HG02852 (cell line): ENCODE measurements around the gene CLN5.
"Not testable (repeated sequence)": the region's sequence is repeated elsewhere in the genome, so short reads cannot be mapped to it uniquely, and the experiment has no call there.

Source experiments
- ATAC-seq: cut with Tn5 transposase; IDR thresholded peaks from one replicate; pipeline ENCODE4 v1.9.1; 2021; ENCODE audit warnings: mild to moderate bottlenecking, moderate library complexity; ENCODE audit not compliant: unreplicated experiment

The CLN5 gene

DNA sequence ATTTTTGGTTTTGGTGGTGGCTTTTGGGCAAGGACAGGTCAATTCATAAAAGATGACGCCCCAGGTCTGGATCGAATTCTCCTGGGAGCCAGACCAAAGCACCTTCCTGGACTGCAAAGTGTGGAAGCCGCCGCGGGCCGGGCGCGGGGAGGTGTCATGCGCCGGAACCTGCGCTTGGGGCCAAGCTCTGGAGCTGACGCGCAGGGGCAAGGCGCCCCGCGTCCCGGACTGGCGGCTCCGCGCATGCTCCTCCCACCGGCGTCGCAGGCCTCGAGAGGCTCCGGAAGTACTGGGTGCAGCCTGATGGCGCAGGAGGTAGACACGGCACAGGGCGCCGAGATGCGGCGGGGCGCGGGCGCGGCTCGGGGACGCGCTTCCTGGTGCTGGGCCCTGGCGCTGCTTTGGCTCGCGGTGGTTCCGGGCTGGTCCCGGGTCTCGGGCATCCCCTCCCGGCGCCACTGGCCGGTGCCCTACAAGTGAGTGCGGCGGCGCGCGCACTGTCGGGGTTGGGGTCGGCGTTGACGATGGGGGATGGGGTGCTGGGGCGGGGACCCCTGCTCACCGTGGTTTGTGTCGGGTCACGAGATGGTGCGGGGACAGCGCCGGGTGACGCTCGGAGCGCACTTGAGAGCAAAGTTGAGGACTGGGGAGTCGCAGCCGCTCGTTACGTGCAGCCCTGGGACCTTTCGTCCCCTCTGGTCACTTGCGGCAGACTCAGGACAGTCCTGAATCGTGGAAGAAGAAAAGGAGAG is at the start of gene CLN5:
Gene CLN5, plus strand, starts transcription at position 286 of the 752 bp plus-strand sequence. Its CDS starts 18 bp downstream, at position 304.
- ATAC-seq = peak; percentile 93

DNA sequence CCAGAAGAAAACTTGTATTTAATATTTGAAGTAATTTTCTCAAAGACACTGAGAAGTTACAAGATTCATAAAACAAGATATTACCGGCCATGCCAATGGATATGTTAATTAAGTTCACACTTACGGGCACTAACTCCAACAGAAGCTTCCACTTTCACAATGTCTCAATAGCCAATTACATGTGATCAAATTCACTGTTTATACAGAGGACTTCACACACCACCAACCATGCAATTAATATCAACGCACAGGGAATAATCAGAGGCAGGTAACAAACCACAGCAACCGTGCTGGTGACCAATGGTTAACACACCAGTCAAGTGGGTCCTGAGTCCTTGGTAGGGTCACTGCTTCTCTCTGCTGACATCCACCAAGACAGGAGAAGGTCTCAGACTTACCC is 49.5 kb upstream of the CLN5 start:
- ATAC-seq = no peak

DNA sequence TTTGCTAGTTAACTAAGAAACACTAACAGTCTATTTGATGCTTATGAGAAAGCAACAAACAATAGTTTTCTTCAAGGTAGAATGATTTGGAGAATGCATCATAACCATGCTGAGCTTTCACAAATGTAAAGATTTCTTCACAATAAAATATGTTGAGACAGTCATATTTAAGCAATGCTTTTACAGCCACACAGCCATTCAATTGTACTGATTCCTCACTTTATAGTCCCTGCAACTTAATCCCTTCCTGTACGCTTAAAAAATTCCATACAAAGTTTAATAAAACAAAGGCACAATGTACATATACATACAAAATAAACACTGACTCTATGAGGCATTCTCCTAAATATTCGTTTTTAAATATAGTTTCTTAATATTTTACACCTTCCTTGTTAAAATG is 48.2 kb upstream of the CLN5 start:
- ATAC-seq = no peak

DNA sequence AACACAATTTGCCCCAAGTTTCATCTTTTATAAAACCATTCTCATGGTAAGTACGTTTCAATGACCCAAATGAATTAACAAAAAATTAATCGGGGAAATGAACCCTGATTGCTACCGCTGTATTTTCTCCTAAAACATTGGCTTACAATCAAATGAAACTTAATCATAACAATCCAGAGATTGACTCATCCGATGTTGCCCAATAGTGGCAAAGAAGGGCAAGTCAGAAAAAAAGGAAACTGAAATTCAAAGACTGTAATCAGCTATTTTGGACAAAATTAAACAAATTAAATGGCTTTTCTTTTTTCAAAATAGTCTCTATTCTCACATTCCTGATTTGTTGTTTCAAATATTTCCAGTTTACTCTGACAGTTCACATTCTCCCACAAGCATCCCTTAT is 47.4 kb upstream of the CLN5 start:
- no peak for ATAC-seq

DNA sequence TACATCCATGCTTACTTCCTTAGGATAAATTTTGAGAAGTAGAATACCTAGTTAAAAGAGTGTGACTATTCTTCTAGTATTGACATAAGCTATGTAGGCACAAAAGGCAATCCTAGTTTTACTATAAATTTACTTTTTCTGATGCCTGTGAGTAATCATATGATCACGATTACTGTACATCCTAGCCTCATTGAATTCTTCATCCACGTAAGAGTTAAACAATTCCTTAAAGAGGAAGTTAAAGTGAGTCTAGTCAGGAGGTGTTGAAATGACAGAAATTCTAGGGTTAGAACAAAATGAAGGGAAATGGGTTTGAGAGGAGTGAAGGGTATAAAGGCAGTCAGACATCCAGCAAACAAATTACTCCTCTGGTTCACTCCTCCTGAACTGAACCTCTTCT is 43.7 kb upstream of the CLN5 start, which contains the start of gene ACOD1:
Gene ACOD1, plus strand, starts transcription at position 363 of the 400 bp plus-strand sequence. CDS start 48 bp downstream, outside the sequence.
- ATAC-seq = no peak

DNA sequence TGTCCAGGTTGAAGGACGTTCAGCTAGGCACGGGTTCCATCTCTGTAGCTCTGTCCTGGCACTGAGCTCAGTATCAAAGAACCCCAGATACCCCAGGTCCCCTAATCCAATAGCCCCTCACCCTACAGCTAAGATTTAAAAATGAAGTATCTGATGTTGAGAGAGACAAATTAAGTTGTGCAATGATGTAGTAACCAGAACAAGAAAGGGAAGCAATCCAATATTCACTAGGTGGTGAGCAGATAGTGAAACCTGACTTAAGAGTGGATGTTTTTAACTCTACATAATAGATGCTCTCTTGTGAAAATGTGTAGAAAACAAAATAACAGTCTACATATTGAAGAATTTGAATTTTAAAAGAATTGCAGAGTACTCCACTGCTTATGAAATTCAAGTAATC is 41.8 kb upstream of the CLN5 start:
- no peak for ATAC-seq

DNA sequence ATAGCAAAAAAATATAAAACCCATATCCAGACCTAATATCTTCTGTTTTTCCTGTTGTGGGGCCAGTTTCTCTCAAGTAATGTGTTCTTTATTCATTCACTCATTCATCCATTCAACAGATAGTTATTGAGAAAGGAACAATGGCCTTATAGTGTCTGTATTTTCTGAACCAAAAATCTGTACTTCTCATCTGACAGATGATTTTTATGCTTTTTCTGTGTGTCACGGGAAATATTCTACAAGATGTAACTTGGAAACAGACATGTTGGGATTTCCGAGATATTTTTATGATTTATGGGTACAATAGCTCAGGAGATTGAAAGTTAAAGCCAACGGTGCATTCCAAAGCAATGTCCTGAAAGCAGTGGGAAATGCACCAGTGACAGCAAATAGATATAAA is 37.9 kb upstream of the CLN5 start:
- ATAC-seq = no peak

DNA sequence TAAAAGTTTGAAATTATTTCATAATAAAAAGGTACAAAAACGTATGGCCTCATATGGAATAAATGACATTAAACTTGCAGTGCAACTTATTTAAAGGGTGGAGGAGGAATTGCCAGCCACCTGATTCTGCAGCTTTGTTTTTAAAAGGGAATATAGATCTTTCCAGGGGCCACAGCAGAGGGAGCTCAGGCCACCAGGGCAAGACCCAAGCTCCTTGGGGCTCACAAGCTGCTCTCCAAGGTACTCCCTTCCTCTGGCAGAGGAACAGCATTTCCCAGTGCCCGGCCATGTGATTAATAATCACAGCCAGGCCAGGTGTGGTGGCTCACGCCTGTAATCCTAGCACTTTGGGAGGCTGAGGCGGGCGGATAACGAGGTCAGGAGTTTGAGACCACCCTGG is 37.3 kb upstream of the CLN5 start:
- no peak for ATAC-seq

DNA sequence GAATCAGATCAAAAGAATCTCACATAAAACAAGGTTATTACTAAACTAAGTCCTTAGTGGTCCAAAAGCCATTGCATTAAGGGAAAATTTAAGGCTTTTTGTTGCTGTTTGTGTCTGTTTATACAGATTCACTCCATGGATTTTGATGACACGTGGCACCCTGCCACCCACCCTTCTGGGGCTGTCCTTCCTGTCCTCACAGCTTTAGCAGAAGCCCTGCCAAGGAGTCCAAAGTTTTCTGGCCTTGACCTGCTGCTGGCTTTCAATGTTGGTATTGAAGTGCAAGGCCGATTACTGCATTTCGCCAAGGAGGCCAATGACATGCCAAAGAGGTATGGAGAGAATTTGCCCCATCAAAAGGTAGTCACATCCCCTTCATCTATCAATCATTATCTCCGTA is 36.7 kb upstream of the CLN5 start:
- ATAC-seq = no peak

DNA sequence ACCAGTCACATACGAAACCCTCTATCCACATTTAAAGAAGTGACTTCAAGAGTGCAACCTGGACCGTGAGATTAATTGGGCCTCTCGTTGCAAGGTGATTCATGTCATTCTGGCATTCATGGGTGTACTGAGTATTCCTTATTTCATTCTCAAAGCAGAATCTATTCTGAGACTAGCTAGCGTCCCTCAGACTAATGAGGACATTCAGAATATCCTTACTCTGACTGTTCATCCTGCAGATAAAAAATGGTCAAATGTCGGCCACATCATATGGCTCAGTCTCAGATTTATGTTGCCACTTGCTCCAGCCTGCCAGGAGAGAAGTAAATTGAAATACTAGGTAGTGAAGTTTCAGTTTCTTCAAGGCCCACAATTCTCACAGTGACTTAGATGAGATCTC is 36.2 kb upstream of the CLN5 start:
- no peak for ATAC-seq

DNA sequence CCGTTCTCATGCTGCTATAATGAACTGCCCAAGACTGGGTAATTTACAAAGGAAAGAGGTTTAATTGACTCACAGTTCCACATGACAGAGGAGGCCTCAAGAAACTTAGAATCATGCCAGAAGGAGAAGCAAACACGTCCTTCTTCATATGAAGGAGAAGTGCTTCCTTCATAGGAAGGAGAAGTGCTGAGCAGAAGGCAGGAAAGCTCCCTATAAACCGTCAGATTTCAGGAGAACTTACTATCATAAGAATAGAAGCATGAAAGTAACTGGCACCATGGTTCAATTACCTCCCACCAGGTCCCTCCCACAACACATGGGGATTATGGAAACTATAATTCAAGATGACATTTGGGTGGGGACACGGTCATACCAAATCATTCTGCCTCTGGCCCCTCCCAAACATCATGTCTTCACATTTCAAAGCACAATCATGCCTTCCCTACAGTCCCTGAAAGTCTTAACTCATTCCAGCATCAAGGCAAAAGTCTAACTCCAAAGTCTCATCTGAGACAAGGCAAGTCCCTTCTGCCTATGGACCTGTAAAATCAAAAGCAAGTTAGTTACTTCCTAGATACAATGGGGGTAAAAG is 32.9 kb upstream of the CLN5 start:
- no peak for ATAC-seq

DNA sequence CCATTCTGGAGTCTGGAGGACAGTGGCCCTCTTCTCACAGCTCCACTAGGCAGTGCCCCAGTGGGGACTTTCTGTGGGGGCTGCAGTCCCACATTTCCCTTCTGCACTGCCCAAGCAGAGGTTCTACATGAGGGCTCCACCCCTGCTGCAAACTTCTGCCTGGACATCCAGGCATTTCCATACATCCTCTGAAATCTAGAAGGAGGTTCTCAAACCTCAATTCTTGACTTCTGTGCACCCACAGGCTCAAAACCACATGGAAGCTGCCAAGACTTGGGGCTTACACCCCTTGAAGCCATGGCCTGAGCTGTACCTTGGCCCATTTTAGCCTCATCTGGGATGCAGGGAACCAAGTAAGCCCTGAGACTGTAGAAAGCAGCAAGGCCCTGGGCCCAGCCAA is 32.1 kb upstream of the CLN5 start:
- not testable (repeated sequence) for ATAC-seq

DNA sequence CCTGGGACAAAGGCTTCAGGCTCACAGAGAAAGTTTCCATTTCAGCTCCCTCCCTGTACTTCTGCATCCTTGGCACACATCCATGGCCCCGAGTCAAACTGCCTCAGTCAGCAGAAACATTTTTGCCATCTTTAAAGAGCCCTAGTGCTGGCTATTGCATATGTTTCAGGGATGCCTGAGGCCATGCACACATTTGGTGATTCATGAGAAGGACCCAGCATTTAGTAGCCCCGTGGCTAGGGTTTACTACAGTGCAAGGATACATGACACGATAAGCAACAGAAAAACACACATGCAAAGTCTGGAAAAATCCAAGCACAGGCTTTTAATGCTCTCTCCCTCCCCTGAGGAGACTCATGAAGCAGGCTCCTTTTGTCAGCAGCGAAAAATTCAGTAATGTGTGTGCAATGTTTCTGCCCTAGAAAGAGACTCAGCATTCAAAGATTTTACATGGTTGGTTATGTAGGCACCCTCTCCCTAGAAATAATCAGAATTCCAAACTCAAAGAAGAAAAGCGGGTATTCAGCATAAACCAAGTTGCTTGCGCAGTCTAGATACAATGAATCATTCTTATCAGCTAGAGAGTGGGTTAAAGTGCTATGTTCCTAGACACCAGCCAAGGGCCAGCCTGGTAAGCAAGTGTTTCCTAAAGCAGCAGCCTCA is 26.0 kb upstream of the CLN5 start:
- ATAC-seq = no peak

DNA sequence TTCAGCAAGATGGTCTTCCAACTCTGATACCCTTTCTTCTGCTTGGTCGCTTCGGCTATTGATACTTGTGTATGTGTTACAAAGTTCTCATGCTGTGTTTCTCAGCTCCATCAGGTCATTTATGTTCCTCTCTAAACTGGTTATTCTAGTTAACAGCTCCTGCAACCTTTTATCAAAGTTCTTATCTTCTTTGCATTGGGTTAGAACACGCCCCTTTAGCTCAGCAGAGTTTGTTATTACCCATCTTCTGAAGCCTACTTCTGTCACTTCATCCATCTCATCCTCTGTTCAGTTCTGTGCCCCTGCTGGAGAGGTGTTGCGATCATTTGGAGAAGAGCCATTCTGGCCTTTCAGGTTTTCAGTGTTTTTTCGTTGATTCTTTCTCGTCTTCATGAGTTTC is 24.9 kb upstream of the CLN5 start:
- ATAC-seq = no peak

DNA sequence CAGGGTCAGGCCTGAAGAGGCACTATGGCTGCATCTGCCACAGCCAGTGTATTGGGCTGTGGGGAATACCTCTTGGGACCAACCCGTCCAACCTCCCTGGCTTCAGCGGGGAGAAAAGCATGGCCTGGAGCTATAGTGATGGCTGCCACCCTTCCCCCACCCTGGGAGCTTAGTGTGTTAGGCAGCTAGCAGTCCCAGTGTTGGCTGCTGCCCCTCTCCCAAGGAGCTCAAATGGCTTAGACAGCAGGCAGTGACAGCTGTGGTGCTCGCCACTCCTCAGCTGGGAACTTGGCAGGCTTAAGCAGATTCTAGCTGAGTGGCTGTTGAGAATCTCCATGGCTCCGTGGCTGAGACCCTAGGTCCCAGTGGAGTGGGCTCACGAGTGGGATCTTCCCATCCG is 23.8 kb upstream of the CLN5 start:
- ATAC-seq = no peak

DNA sequence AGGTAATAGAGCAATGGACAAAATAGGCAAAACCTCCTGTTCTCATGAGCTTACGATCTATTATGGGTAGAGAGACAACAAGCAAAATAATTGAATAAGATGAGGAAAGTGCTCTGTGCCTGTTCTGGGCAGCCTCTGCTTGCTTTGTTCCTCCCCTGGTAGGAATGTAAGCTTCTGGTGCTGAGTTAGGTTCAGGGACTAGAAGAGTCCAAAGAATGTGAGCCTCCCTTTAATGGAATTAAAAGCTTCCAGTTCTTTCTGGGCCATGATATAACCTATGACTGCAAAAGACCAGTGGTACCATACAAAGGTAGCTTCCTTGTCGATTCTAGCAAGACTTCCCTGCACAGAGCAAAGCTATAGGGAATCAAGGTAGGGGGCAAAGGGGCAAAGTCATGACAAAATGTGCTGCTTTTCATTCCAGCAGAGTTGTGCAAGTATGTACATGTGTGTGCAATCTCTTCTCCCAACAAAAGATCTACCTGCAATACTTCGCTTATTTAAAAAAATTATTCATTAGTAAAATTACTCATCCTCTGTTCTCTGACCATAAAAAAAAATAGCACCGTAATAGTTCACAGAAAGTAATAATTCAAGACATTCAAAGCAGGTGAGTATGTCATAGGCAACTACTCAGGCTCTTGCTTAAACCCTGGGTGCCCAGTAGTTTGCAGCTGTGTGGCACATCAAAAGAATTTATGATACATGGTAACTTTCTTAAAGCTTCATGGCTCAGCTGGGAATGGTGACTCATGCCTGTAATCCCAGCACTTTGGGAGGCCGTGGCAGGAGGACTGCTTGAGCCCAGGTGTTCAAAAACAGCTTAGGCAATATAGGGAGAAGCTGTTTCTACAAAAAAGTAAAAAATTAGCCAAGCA is 22.2 kb upstream of the CLN5 start:
- ATAC-seq = no peak

DNA sequence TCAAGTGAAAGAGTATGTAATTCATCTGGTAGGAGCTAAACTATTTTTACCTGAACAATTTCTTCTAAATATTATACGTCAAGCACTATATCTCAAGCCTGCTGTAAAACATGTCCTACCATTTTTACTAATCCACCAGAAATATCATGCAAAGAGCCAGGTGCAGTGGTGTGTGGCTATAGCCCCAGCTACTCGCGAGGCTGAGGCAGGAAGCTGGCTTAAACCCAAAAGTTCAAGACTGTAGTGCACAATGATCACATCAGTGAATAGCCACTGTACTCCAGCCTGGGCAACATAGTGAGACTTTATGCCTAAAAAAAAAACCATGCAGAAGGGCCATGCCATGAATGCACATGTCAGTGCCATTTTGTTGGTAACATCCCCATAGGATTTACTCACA is 20.7 kb upstream of the CLN5 start:
- ATAC-seq = peak; percentile 68

DNA sequence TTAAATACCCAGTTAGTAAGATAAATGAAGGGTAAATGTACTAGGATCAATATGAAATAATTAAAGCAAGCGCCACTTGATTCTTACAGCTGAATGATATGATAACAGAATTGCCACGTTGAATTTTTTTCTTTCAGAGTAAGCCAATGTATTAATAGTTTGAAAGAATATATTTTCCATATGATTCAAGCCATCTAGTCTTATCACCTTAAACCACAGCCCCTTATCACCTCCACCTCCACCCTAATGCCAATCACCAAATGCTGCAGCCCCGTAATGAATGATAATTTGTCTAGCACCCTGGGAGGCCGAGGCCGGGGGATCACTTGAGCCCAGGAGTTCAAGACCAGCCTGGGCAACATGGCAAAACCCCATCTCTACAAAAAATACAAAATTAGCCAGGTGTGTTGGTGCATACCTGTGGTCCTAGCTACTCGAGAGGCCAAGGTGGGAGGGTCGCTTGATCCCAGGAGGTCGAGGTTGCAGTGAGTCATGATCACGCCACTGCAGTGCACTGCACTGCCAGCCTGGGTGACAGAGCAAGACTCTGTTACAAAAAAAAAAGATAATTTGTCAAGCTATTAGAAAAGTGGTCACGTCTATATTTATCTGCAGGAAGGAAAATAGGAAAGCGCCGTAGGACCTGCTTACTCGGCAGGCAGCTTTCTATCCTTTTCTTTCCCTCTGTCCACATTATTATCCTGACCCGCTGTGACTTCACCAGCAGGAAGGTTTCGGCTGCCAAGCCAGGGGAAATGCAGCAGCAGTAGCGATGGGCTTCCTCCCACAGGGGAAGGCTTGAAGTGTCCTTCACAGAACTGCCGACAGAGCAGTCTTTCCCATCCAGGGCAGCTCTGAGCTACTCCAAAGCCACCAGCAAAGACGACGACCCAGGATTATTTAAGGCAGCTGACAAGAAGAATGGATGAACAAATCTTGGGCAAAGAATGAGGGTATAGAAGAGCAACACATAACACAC is 19.7 kb upstream of the CLN5 start:
- ATAC-seq = no peak

DNA sequence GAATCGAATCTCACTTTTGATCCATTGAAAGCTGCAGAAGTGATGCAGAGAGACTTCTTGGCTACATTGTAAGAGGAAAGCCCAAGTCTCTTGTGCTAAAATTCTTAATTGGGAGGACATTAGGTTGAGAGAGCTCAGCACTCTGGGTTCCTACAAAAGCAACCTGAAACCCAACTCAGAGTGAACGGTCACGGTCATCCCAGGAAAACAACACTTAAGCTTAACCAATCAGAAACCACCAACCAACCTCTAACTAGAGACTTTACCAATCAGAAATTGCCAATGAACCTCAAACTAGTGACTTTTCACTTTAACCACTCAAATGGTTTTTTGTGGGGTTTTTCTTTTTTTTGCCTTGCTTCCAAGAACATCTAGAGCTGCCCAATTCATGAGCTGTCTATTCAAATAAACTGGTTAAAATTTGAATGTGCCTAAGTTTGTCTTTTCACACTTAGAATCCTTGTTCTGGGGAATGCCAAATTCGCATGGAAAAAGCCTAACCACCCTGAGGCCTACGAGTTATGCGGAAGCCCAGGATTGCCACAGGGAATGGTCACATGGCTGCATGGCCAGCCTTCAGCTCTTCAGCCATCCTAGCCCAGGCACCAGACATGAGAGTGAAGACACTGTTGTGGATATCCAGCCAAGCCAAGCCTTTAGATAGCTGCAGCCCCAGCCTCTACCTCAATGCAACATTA is 17.8 kb upstream of the CLN5 start:
- no peak for ATAC-seq

DNA sequence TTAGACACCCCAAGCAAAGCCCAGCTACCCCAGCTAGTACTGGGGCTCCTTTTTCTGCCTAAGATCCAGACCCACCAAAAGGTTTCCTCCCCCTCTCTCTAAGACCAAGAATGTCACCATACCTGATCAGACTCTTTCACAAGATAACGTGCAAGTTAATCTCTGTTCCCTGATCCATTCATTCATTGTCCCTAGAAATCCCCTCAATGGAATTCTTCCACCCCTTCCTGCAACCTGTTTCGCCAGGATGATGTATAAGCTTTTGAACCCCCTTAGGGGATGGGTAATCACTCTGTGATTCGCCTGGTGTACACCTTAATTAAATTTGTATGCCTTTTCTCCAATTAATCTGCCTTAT is 17.3 kb upstream of the CLN5 start:
- no peak for ATAC-seq
